ENCODE results near the gene GRIK3.
"Not testable (repeated sequence)": the region's sequence is repeated elsewhere in the genome, so short reads cannot be mapped to it uniquely, and the experiment has no call there.

GRIK3 gene

DNA sequence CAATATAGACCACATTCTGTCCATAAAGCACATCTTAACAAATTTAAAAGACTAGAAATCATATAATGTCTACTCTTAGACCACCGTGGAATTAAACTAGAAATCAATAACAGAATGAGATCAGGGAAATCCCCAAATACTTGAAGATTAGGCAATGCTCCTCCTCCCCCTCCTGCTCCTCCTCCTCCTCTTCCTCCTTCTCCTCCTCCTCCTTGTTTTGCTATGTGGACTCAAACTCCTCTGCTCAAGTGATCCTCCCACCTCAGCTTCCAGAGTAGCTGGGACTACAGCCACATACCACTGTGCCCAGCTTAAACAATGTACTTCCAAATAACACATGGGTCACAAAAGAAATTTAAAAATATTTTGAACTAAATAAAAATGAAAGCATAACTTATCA is 134.2 kb downstream of the GRIK3 start:
- no peak for DNase-seq

DNA sequence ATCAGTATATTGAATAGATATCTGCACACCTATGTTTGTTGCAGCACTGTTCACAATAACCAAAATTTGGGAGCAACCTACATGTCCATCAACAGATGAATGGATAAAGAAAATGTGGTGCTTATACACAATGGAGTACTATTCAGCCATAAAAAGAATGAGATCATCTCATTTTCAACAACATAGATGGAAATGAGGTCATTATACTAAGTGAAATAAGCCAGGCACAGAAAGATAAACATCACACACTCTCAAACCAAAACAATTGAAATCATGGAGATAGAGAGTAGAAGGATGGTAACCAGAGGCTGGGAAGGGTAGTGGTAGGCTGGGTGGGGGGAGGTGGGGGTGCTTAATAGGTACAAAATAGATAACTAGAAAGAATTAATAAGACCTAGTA is 136.5 kb downstream of the GRIK3 start:
- not testable (repeated sequence) for DNase-seq

DNA sequence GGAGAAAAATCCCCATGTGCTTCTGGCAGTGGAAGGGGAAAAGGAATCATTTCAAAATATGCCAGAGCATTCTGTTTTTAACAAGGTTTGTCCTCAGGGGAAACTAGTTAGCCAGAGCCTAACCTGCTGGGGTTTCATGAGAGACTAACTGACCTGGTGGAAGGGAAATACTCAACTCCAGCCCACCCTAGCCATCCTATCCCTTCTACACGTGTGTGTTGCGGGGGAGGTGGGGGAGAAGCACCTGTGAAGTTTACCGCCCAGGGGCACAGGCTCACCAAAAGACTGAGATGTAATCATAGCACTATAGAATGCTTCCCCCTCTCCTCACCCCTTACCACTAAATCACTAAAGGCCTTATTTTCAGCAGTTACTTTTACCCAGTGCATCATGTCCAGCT is 139.5 kb downstream of the GRIK3 start:
- no peak for DNase-seq

DNA sequence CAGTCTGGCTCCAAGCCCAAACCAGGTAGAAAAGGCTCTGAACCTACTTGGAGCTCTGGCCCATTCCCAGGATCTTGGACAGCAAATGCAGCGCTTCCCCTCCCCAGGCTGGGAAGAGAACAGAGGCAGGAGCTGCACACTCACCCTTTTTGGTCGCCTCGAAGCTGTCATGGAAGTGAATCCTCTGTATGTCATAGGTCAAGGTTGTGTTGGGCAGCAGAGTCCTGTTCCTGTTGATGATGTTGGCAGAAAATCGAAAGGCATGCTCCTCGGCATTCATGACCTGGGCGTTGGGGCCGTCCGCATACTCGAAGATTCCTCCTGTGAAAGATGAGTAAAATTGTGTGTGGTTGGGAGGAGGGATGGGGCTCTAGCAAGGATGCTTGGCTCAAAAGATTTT is 143.5 kb downstream of the GRIK3 start:
- DNase-seq: no peak

DNA sequence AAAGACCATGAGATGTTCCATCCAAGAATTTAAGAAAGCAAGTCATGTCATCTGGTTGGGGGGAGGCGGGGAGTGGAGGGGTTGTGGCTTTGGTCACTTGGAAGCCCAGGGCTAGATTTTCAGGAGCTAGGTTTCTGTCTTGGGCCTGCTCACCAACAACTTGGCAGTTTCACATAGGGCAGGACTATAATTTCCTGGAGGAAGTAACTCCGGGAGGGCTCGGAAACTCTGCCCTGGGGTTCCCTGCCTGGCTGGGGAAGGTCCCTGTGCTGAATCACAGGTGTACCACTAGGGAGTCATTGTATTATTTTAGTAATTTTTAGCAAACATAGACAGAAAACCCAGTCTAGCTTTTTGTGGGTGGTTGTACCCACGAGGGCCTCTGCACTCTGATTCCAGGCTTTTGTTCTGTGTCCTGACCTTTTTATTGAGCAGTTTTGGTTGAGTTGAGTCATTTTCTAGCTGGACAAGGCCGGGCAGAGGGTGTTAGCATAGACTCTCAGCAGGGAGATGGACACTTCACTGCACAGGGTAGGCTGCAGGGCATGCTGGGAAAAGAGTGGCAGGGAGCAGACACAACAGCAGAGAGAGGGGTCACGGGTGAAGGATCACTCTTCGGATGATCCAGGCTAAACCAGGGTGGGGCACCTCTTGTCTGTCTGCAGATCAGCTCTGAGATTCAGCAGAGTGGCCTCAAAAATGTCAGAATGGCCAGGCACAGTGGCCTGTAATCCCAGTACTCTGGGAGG is 144.7 kb downstream of the GRIK3 start:
- no peak for DNase-seq

DNA sequence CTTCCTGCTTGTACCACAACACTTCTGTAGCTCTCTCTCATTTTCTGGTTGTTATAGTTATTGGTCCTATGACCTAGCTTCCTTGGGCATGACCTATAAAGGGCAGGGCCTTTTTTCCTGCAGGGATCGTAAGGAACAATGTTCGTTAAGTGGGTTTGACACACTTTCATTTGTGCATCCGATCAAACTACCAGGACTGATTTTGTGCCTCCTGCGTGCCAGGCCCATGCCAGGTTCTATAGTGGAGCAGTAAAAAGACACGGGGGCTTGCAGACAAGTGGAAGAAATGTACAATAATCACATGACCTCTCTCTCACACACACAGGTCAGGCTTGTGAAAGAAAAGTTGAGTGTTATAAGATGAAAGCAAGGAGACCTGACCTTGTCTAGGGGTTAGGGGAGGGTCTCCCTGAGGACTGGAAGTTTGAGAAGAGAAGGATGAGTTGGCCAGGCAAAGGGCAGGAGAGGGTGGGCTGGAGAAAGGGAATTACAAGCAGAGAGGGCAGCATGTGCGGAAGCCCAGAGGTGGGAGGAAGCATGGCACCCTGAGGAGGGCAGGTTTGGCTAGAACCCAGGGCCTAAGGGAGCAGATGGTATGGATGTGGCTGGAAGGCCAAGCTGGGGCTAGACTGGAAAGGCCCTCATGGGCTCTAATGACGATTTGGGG is 145.4 kb downstream of the GRIK3 start:
- no peak for DNase-seq

DNA sequence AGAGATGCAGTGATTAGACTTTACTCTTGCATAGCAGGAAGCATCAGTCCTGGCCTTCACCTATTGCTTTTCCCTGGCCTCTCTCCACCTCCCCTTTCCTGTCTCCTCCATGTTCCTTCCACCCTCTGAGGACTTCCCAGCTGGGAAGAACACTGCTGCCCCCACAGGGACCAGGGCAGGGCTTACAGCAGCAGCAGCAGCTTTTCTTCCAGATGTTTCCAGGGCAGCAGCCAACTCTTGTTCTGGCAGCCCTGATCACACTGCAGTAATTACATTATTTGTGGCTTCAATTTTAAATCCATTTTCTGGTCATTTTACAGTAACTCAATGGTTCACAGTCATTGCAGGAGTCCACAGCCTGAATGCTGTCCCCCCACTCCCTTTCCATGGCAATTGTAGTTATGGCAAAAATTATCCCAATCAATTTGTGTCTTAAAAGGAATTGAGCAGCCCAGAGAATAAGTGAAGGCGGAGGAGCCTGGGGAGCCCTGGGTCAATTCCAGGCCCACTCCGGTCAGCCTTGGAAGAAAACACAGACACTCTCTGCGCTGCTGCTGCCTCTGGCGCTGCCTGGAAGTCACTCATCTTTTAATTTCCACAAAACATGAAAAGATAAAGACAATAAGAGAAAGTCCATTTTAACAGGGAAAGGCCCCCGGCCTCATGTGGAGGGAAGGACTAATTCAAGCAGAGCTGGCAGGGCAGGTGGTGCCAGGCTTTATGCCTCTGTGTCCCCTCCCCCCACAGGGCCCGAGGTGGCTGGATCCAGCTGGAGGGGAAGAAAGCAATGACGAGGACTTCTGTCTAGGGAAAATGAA is 148.6 kb downstream of the GRIK3 start:
- no peak for DNase-seq

DNA sequence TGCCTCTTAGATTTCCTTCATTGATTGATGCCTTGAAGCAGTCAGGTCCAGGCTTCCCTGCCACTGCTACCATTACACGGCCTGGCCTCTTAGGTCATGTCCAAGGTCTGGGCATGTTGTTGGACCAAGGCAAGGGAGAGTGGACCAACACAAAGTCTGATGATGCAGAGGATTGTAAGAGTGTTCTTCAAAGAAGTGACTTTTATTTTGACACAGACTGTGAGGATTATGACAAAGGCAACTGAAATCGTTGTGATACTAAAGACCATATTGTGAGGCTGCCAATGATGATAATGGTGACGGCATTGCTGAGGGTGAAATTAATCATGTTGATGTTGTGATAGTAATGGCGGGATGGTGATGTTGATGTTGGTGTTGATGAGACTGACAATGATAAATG is 149.5 kb downstream of the GRIK3 start:
- DNase-seq: no peak

DNA sequence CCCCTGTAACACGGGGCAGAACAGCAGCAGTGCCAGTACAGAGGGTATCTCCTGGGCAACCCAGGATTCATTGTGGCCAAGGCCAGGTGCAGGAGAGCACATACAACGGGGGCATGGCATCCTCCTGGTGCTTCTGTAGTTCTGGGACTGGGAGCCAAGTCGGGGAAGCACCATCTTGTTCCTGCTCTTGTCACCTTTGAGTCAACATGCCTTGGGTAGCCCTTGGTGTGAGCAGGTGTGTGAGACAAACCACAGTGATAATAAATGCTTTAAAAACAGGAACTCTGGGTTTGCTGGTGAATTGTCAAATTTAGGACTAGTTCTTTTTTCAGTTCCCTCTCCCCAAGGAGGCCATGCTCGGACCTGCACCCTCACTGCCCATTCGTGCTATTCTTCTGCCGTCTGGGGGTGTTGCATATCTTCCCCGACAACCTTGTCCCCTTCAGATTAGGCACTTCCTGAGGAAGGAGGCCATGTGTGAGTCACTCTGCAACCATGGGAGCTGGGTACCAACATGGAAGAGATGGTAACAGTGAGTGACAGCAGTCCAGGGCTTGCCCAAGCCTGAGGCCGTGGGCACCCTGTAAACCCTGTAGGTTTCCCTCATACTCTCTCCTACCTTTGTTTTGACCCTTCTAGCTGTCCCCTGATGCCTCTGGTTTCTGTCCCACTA is 150.2 kb downstream of the GRIK3 start:
- no peak for DNase-seq

DNA sequence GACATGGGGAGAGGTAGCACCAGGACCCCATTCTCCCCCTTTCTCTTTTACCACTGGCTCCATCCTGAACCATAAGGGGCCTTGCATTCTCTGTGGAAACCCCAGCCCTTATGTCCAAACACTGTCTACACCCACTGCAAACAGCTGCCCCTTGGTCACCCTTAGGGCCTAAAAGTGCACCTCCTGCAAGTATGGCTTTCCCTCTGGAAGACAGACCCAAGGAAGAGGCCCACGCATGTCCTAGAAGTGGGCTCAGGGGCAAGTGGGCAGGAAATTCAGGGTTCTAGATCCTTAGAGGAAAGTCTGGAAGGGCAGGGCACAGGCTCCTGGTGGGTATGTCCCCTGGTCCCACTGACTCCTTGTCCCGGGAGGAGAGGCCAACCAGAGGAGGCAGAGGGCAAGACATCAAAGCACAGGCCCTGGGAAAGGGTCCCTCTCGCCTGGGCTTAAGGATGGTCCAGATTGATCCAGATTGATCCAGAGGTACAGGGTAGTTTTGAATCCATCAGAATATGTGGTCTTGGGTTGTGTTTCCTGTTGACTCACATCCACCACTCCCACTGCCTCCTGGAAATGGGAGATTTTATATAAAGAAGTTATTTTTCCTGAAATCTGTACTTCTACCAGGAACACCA is 150.9 kb downstream of the GRIK3 start:
- DNase-seq: no peak

DNA sequence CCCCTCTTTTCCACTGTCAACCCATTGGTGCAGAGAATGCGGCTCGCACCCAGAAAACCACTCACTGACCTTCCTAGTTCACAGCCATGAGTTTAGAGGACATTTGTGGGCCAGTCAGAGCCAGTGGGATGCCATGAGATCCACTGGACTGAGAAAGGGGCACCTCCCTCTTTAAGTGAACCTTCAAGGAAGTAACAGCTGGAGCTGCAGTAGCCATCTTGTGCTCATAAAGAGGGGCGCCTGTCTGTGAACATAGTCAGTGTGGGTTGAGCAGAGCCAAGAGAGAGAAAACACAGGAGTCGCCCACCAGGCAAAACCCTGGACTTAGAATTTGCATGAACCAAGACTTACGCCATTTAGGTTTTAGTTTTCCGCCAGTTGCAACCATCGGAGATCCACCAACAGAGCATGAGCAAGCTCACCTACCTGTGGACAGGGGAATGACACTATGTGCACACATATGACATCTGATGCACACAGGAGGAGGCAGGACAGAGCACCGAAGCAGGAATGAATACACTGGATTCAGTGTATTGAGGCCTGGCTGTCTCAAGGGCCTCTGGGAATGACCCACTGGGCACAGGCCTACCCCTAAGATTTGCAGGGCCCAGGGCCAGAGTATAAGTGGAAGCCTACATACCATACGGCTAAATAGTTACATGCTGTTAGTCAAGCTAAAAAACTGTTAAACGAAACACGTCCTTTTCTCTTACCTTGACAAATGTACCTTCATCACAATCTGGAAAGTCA is 151.6 kb downstream of the GRIK3 start:
- no peak for DNase-seq

DNA sequence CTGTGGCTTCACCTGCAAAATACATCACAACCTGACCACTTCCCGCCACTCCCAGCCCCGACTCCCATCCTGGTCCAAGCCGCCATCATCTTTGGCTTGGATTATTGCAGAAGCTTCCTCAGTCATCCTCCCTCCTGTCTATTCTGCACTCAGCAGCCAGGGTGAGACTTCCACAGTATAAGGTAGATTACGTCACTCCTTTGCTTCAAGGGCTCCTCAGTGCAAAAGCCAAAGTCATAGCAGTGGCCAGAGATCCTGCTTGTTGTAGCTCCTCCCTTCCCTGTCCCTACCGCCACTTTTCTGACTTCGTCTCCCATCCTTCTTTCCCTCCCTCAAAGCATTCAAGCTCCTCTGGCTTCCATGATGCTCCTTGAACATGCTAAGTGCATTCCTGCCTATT is 152.8 kb downstream of the GRIK3 start:
- no peak for DNase-seq

DNA sequence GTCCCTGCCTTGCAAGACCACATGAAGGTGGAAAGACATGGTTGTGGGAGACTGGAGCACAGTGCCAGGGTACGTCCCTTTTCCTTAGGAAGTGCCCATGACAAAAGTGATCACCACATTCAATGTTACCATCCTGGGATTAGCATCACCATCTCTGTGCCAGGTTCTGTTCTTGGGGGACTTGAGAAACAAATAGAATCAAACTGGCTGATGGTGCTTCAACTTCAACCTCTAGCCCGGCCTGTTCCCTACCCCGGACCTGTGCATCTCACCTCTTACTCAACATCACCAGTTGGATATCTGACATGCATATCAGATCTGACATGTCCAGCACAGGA is 153.3 kb downstream of the GRIK3 start:
- no peak for DNase-seq

DNA sequence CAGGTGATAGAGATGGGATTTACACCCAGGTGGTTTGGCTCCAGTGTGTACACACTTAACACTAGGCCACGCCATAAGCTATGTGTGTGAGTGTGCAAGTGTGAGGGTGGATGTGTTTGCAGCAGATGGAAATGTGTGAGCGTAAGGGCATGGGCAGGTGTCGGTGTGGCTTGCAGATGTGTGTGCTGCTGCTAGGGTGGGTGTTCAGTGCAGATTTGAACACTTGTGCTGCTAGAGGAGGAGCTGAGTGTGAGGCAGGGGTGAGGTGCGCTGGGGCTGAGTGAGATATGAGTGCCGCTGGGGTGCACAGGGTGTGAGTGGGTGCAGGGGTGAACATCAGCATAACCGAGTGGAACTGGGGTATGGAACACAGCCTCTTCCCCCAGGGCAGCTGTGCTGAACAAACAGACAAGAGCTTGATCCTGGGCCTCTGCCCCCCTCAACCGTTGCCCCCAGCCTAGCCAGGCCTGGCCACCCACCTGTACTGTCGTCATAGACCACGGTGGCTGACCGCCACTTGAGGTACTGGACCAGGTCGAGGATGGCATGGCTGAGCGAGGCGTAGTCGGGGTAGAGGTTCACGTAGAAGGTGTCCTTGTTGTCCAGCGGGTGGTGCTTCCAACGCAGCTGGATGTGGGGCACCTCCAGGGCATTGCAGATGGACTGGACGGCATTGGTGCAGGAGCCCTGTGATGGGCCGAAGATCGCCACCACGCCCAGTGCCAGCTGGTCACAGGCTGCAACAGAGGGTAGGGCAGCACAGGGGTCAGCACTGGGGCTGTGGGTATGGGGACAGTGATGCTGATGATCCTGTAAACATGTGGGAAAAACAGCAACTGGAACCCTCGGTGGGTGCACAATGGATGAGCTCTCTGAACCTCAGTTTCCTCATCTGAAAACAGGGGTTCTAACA is 153.9 kb downstream of the GRIK3 start:
- no peak for DNase-seq

DNA sequence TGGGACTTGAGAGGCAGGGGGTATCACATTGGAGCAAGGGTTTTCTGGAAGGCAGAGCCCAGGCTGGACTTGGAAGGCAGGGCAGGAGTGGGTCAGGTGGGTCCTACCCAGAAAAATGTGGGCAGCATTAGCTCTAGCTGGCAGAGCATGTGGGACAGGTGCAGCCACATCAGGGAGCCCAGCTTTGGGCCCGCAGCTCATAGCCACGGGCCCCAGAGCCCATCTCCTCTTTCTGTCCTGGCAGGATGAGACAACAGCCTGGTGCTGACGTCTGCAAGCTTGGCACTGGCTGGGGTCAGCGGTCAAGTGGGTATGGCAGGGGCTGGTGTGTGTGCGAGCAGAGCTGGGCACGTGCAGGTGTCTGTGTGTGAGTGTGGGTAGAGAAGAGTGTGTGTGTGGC is 154.7 kb downstream of the GRIK3 start:
- no peak for DNase-seq

DNA sequence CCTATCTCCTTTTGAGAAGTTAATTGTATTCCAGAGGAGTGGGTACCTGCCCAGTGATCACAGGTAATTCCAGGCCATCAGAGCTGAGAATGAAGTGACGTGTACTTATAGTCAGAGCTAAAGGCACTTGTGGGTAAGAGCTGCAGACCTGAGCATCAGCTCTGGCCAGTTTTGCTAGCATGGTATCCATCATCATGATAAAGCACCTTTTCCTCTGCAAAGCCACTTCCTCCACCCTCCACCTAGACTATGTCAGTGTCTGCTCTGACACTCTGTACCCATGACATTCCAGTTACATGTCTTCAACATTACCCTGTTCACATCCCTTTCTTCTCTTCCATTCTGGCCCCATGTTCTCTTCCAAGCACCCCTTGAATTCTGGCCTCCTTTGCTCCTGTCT is 157.3 kb downstream of the GRIK3 start:
- no peak for DNase-seq

DNA sequence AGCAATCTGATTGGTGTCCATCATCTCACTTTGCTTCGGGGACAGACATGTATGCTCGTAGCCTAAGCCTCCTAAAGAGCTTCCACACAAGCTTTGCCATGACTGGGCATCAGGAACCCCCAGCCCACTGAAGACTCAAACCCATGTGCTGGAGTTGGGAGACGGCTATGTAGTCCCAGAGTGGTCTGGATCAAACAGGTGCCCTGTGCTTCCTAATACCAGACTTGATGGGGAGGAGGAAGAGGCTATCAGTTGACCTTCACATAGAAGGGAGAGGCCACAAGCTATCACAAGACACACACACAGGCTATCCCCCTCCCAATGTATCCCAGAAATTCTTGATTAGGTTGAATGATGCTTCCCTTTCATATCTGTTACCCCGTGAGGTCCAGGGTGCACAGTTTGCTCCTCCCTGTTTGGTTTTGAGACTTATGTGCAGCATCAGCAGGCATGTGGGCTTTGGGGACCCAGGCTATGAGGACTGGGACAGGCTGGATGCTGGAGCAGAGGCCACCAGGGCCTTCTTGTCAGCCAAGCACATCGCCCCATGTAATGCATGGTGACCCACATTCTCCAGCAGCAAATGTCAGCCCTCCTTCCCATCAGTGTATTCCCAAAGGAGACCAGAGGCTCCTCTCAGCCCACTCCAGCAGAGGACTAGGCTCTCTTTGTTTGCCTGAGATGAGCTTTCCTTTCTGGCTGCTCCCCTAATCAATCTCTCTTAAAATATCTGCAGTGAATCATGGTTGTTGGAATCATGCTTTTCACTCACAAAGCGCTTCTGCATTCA is 159.8 kb downstream of the GRIK3 start:
- DNase-seq: no peak

DNA sequence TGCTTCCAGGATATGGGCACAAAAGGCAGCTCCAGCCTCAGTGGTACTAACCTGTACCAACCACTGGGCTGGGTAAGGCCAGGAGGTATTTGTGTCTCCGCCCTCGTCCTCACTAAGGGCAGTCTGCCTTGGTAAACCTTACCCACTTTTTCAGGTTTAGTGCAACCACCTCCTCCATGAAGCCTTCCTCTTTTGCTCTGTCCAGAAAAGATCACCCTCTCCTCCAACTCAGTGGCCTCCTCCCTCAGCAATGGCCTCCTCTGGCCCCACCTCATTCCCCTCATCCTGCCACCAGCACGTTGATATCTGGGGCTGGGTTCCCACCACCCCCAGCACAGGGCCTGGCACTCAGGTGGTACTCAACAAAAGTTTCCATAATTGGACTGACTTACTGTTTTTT is 161.5 kb downstream of the GRIK3 start:
- no peak for DNase-seq

DNA sequence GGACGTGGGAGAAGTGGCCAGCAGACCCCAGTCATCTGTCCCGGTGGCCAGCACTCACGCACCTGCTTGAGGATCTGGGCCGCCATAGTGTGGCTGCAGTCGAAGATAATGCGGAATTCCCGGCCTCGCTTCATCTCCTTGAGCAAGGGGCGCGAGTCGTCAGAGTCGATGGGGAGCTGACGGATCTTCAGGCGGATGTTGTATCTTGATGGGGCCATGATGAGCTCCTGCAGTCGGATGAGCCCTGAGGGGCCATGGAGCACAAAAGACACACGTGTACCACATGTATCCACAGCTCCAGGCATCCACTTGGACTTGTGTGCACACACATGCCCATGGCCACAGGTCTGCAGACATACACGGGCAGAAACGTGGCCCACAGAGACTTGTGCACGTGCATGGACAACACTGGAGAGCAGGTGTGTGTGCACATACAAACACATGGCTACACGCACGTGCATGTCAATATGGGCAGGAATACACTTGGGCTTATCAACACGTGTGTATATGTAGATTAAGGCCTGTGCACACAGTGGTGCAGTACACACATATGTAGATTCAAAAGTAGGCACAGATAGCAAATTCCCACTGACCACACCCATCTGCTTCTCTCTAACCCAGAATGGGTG is 162.1 kb downstream of the GRIK3 start:
- DNase-seq: no peak

Measured in stimulated activated CD4-positive, alpha-beta T cell treated with anti-CD3 and anti-CD28 coated beads, Interleukin-2, amount 100 ng/mL, for 48 hours (primary cell).